ENCODE data around the gene CELF5. TPM values are rescaled to one million over a fixed set of nuclear protein-coding genes. Genes with fewer than 3 reads are reported as not detected.

CELF5 gene
- total RNA-seq, 1 donor from 2014 or later = 0.18 TPM

DNA sequence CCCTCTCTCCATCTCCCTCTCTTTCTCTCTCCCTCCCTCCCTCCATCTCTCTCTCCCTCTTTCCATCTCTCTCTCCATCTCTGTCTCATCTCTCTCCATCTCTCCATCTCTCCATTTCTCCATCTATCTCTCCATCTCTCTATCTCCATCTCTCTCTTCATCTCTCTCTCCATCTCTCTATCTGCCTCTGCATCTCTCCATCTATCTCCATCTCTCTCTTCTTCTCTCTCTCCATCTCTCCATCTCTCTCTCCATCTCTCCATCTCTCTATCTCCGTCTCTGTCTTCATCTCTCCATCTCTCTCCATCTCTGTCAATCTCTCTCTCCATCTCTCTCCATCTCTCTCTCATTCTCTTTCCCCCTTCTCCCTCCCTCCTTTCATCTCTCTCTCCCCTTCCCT lies 85.8 kb downstream of the CELF5 start:
- H3K27ac Mint-ChIP-seq = no peak overlapping the region
- H3K36me3 Mint-ChIP-seq (ENCODE audit: low read depth) = no peaks in the 10 kb centered on the region
- intact Hi-C loops (cut with micrococcal nuclease) = no loop called here
- peaks cover 12% of the 10 kb centered on the region for H3K27me3 Mint-ChIP-seq (ENCODE audit: low read depth)
- no peak overlapping the region for H3K4me3 Mint-ChIP-seq (ENCODE audit: low read depth)
- no peaks in the 10 kb centered on the region for H3K4me1 Mint-ChIP-seq (ENCODE audit: low read depth)
- no peak for DNase-seq (ENCODE audit: low spot score)
- no peaks in the 10 kb centered on the region for H3K9me3 Mint-ChIP-seq

DNA sequence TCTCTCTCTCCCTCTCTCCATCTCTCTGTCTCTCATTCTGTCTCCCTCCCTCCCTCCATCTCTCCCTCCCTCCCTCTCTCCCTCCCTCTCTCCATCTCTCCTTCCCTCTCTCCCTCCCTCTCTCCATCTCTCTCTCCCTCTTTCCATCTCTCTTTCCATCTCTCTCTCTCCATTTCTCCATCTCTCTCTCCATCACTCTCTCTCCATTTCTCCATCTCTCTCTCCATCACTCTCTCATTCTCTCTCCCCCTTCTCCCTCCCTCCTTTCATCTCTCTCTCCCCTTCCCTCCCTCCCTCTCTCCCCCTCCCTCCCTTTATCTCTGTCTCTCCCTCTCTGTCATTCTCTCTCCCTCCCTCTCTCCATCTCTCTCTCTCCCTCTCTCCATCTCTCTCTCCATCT lies 86.2 kb downstream of the CELF5 start:
- H3K9me3 Mint-ChIP-seq = no peaks in the 10 kb centered on the region
- H3K27me3 Mint-ChIP-seq (ENCODE audit: low read depth) = peaks cover 12% of the 10 kb centered on the region
- no peak overlapping the region for H3K27ac Mint-ChIP-seq
- DNase-seq (ENCODE audit: low spot score) = no peak
- intact Hi-C loops (cut with micrococcal nuclease) = no loop called here
- H3K36me3 Mint-ChIP-seq (ENCODE audit: low read depth) = no peaks in the 10 kb centered on the region
- no peaks in the 10 kb centered on the region for H3K4me1 Mint-ChIP-seq (ENCODE audit: low read depth)
- H3K4me3 Mint-ChIP-seq (ENCODE audit: low read depth) = no peak overlapping the region

DNA sequence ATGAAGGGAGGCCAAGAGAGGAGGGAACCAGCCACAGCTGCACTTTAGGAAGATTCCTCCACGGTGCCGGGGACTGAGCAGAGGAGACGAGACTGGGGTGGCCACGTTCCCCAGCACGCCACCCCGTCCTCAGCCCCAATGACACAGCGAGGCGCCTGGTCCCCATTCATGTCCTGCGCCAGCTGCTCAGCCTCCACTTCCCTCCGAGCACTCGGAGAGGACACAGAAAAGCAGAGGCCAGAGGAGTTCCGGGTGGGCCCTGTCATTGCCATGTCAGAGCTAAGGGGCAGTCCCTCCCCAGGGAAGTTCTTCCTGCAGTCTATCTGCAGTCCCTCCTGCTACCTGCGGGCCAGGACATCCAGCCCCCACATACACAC lies 88.7 kb downstream of the CELF5 start:
- Mint-ChIP-seq H3K4me1 (ENCODE audit: low read depth) (no peaks in the 10 kb centered on the region), H3K9me3 (no peaks in the 10 kb centered on the region), H3K27ac (no peak overlapping the region), H3K36me3 (ENCODE audit: low read depth) (no peaks in the 10 kb centered on the region), H3K27me3 (ENCODE audit: low read depth) (peaks cover 10% of the 10 kb centered on the region), H3K4me3 (ENCODE audit: low read depth) (no peak overlapping the region)
- DNase-seq (ENCODE audit: low spot score) = no peak
- intact Hi-C loops (cut with micrococcal nuclease) = no loop called here

DNA sequence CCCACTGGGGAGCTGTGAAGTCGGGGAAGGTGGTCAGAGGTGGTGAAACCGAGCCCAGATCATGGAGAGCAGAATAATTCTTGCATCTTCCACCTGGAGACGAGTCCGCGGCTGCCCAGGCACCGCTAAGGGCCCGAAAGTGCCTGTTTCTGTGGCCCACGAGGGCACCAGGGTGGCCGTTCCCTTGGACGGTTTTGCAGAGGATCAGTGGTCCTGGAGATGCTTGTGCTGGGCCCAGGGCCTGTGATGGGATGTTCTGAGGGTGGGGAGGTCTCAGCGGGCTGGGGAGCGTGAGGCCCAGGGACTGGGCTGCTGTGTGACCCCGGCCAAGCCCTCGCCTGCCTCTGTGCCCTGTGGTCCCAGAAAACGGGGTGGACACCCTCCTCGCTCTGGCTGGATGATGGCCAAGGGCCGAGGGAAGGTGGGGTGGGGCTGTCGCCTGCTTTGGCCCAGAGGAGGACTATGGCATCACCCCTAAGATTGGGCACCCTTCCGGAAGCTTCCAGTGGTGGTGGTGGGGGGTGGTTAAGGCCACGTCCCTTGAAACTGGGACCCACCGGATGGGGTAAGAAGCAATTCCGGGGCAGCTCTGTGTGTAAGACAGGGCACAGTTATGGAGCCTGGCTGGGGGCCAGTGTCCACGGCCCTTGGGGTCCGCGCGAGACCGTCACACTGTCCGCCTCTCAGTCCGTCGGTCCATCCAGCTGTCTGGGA lies 90.7 kb downstream of the CELF5 start:
- Mint-ChIP-seq H3K9me3 (no peaks in the 10 kb centered on the region), H3K36me3 (ENCODE audit: low read depth) (no peaks in the 10 kb centered on the region), H3K27me3 (ENCODE audit: low read depth) (peaks cover 6% of the 10 kb centered on the region), H3K4me1 (ENCODE audit: low read depth) (no peaks in the 10 kb centered on the region), H3K27ac (no peak overlapping the region), H3K4me3 (ENCODE audit: low read depth) (no peak overlapping the region)
- intact Hi-C loops (cut with micrococcal nuclease) = no loop called here
- DNase-seq (ENCODE audit: low spot score) = no peak

DNA sequence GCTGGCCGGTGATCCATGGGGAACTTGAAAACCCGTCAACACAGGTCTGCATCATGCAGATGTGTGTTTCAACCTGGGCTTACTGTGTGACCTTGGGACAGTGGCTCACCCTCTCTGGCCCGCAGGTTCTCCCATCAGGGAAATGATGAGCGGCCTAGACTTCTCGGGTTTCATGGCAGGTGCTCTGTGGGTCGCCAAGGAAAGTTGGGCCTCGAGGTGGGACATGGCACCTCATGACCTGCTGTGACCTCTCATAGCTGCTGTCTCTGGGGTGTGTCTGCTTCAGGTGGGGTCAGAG lies 91.2 kb downstream of the CELF5 start:
- no peak overlapping the region for H3K27ac Mint-ChIP-seq
- H3K36me3 Mint-ChIP-seq (ENCODE audit: low read depth) = no peaks in the 10 kb centered on the region
- no peaks in the 10 kb centered on the region for H3K4me1 Mint-ChIP-seq (ENCODE audit: low read depth)
- H3K27me3 Mint-ChIP-seq (ENCODE audit: low read depth) = peaks cover 3% of the 10 kb centered on the region
- no peaks in the 10 kb centered on the region for H3K9me3 Mint-ChIP-seq
- intact Hi-C loops (cut with micrococcal nuclease) = no loop called here
- H3K4me3 Mint-ChIP-seq (ENCODE audit: low read depth) = no peak overlapping the region
- DNase-seq (ENCODE audit: low spot score) = no peak

DNA sequence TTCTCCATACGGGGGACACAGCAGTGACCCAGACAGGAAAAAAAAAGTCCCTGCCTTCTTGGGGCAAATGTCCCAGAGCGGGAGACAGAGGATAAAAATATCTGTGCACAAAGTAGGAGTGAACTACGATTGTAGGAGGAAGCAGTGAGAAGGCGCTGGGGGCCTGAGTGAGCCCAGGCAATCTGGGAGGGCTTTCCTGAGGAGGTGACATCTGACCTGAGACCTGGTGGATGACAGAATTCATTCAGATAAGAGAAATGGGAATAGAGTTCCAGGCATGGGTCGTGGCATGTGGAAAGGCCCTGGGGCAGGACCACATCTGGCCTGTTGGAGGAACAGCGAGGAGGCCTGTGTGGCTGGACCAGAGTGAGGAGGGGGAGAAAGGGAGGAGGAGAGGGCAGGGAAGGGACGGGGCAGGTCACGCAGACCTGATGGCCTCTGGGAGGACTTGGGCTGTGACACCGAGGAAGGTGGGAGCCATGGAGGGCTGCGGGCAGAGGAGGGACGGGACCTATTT lies 91.7 kb downstream of the CELF5 start:
- Mint-ChIP-seq H3K4me1 (ENCODE audit: low read depth) (no peaks in the 10 kb centered on the region), H3K9me3 (no peaks in the 10 kb centered on the region), H3K4me3 (ENCODE audit: low read depth) (no peak overlapping the region), H3K36me3 (ENCODE audit: low read depth) (no peaks in the 10 kb centered on the region), H3K27ac (no peak overlapping the region), H3K27me3 (ENCODE audit: low read depth) (no peaks in the 10 kb centered on the region)
- intact Hi-C loops (cut with micrococcal nuclease) = no loop called here
- no peak for DNase-seq (ENCODE audit: low spot score)

DNA sequence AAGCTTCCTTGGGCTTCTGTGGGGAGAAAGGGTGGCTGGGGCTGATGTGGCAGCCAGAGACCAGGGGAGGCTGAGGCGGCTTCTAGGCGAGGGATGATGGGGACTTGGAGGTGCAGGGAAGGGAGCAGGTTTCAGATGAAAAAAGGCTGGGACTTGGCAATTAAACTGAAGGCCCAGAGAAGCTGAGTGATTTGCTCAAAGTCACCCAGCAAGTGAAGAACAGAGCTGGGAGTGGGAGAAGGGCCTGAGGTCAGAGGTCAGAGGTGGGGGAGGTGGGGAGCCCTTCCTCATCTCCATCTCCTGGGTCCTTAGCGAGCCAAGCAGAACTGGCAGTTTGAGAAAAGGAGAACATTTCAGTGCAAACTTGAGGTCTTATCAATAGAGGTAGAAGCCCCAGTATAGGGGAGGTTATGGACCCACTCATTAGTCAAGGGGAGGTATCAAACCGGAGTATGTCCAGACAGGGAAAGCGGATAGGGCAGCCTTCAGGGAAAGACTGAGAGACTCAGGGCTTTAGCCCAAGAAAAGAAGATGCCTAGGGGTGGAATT lies 92.3 kb downstream of the CELF5 start:
- intact Hi-C loops (cut with micrococcal nuclease) = no loop called here
- H3K27me3 Mint-ChIP-seq (ENCODE audit: low read depth) = no peaks in the 10 kb centered on the region
- H3K9me3 Mint-ChIP-seq = no peaks in the 10 kb centered on the region
- no peaks in the 10 kb centered on the region for H3K4me1 Mint-ChIP-seq (ENCODE audit: low read depth)
- H3K4me3 Mint-ChIP-seq (ENCODE audit: low read depth) = no peak overlapping the region
- H3K36me3 Mint-ChIP-seq (ENCODE audit: low read depth) = no peaks in the 10 kb centered on the region
- no peak for DNase-seq (ENCODE audit: low spot score)
- no peak overlapping the region for H3K27ac Mint-ChIP-seq

DNA sequence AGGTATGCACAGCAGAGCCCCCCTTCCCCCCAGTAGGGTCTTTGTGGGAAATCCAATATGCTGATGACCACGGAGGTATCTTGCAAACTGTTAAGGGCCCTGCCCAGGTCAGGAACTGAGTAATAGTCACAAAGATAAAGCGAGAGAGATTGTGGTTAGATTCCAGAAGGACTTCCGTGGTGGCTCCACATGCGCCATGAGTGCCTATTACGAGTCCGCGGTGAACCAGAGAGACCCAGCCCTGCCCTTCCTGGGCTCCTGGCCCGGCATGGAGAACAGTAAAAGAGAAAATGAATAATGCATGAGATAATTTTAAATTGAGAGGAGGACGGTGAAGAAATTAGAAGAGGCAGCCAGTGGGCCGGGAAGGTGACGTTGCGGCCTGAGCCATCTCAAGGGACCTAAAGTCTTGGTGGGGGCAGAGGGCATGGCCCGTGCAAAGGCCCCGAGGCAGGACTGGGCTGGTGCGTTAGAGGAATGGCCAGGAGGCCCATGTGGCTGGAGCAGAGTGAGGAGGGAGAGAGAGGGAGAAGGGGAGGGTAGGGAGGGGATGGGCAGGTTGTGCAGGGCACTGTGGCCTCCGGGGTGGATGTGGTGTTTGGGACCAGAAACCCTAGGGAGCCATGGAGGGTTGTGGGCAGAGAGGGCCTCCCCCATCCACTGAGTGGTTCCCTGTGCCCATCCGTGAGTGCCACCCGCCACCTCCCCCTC lies 95.3 kb downstream of the CELF5 start:
- Mint-ChIP-seq H3K4me3 (ENCODE audit: low read depth) (no peak overlapping the region), H3K4me1 (ENCODE audit: low read depth) (no peaks in the 10 kb centered on the region), H3K9me3 (no peaks in the 10 kb centered on the region), H3K36me3 (ENCODE audit: low read depth) (no peaks in the 10 kb centered on the region), H3K27me3 (ENCODE audit: low read depth) (no peaks in the 10 kb centered on the region), H3K27ac (no peak overlapping the region)
- intact Hi-C loops (cut with micrococcal nuclease) = no loop called here
- DNase-seq (ENCODE audit: low spot score) = no peak

DNA sequence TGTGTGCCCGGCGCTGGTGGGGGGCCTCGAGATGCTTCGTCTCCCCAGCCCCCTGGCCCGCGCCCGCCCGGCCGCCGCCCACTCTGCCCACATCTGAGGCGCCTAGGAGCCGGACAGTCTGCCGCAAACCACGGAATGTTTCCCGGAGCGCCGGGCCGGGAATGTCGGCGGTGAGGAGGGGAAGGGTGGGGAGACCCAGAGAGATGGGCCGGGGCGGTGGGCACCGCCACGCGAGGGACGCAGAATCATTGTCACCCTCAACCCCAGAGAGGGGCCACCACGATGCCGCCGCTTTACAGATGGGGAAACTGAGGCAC lies 95.9 kb downstream of the CELF5 start:
- Mint-ChIP-seq H3K27me3 (ENCODE audit: low read depth) (no peaks in the 10 kb centered on the region), H3K27ac (no peak overlapping the region), H3K4me1 (ENCODE audit: low read depth) (no peaks in the 10 kb centered on the region), H3K9me3 (no peaks in the 10 kb centered on the region), H3K36me3 (ENCODE audit: low read depth) (no peaks in the 10 kb centered on the region), H3K4me3 (ENCODE audit: low read depth) (no peak overlapping the region)
- intact Hi-C loops (cut with micrococcal nuclease) = no loop called here
- no peak for DNase-seq (ENCODE audit: low spot score)

DNA sequence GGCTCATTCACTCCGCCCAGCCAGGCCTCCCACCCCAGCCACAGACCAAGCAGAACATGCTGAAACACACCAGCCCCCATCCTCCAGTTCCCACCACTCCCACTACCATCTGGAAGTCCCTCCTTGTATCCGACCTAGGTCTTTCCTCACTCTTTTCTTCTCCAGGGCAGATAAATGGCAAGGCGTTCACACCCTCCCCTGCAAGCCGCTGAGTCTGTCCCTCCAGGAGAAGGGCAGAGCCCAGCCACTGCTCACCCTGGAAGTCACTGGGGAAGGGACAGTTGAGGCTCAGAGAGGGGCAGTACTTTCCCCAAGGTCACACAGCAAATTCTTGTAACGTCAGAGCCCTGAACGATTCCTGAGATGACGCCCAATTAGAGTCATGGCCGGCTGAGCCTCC lies 96.4 kb downstream of the CELF5 start:
- Mint-ChIP-seq H3K4me1 (ENCODE audit: low read depth) (no peaks in the 10 kb centered on the region), H3K4me3 (ENCODE audit: low read depth) (no peak overlapping the region), H3K9me3 (no peaks in the 10 kb centered on the region), H3K27ac (no peak overlapping the region), H3K27me3 (ENCODE audit: low read depth) (no peaks in the 10 kb centered on the region), H3K36me3 (ENCODE audit: low read depth) (no peaks in the 10 kb centered on the region)
- intact Hi-C loops (cut with micrococcal nuclease) = no loop called here
- DNase-seq (ENCODE audit: low spot score) = no peak

DNA sequence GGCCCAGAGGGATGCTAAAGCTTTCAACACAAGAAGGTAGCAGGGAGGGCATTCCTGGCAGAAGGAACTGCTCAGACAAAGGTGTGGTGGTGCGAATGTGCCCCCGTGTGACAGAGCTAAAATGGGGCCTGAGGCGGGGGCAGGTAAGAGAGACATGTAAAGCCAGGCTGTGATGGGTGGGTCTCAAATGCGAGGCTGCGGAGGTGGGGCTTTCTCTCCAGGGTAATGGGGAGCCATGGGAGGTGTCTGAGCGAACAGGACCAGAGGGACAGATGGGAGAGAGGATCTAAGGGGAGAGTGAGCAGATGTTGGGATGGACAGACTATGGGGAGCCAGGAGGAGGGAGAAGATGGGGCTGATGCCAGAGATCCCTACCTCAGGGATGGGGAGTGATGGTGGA lies 97.2 kb downstream of the CELF5 start:
- no peaks in the 10 kb centered on the region for H3K4me1 Mint-ChIP-seq (ENCODE audit: low read depth)
- no peak overlapping the region for H3K27ac Mint-ChIP-seq
- no peak for DNase-seq (ENCODE audit: low spot score)
- no peaks in the 10 kb centered on the region for H3K27me3 Mint-ChIP-seq (ENCODE audit: low read depth)
- H3K9me3 Mint-ChIP-seq = no peaks in the 10 kb centered on the region
- intact Hi-C loops (cut with micrococcal nuclease) = no loop called here
- no peak overlapping the region for H3K4me3 Mint-ChIP-seq (ENCODE audit: low read depth)
- no peaks in the 10 kb centered on the region for H3K36me3 Mint-ChIP-seq (ENCODE audit: low read depth)

DNA sequence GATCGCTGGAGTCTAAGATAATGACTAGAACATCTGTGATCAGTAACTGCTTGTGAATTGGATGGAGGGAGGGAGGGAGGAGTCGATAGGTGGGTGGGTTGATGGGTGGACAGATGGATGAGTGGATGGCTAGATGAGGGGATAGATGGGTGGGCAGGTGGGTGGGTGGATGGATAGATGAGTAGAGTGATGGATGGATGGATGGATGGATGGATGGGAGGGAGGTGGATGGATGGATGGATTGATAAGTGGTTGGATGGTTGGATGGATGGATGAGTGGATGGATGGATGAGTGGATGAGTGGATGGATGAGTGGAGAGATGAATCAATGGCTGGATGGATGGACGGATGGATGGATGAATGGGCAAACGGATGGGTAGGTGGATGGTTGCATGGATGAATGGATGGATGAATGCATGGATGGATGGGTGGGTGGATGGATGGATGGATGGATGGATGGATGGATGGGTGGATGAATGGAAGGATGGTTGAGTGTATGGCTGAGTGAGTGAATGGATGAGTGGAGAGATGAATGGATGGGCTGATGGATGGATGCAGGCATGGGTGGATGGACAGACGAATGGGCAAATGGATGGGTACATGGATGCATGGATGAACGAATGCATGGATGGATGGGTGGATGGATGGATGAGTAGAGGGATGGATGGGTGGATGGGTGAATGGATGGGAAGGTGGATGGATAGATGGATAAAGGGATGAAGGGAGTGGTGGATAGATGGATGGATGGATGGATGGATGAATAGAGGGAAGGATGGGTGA lies 97.9 kb downstream of the CELF5 start:
- H3K36me3 Mint-ChIP-seq (ENCODE audit: low read depth) = no peaks in the 10 kb centered on the region
- no peak overlapping the region for H3K27ac Mint-ChIP-seq
- no peaks in the 10 kb centered on the region for H3K27me3 Mint-ChIP-seq (ENCODE audit: low read depth)
- intact Hi-C loops (cut with micrococcal nuclease) = no loop called here
- H3K9me3 Mint-ChIP-seq = no peaks in the 10 kb centered on the region
- no peak overlapping the region for H3K4me3 Mint-ChIP-seq (ENCODE audit: low read depth)
- no peaks in the 10 kb centered on the region for H3K4me1 Mint-ChIP-seq (ENCODE audit: low read depth)
- no peak for DNase-seq (ENCODE audit: low spot score)

DNA sequence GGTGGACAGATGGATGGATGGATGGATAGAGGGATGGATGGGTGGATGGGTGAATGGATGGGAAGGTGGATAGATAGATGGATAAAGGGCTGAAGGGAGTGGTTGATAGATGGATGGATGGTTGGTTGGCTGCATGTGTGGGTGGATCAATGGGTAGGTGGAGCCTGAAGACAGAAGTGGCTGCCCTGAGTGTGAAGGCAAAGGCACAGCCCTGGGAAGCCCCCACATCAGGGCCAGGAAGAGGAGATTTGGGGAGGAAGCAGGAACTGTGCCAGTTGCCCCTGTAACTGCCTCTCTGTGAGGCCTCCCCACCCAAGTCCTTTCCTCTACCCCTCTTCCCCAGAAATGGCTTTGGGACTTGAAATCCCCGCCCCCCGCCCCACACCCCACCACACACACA lies 98.6 kb downstream of the CELF5 start:
- H3K9me3 Mint-ChIP-seq = no peaks in the 10 kb centered on the region
- intact Hi-C loops (cut with micrococcal nuclease) = no loop called here

More for the DNA sequence above, 98.6 kb downstream of the CELF5 start:
- Mint-ChIP-seq H3K4me1 (ENCODE audit: low read depth) (no peaks in the 10 kb centered on the region), H3K36me3 (ENCODE audit: low read depth) (no peaks in the 10 kb centered on the region), H3K4me3 (ENCODE audit: low read depth) (no peak overlapping the region), H3K27ac (no peak overlapping the region), H3K27me3 (ENCODE audit: low read depth) (no peaks in the 10 kb centered on the region)
- DNase-seq (ENCODE audit: low spot score) = no peak

Measured in activated T-helper 2 cell treated with anti-CD3 and anti-CD28 coated beads, Interferon-gamma antibody, Interleukin-2, Interleukin-4, amounts not matched to agents 10 μg/mL and 5 μg/mL and 100 μg/mL, durations not matched to agents 14 hours and 24 hours and 36 hours (primary cell).